GM19468 (cell line): ENCODE data around the gene GIT1.

Experiments
- ATAC-seq: cut with Tn5 transposase; IDR thresholded peaks from one replicate; pipeline ENCODE4 v1.9.1; 2021; ENCODE audit warnings: mild to moderate bottlenecking, moderate library complexity, moderate number of reproducible peaks; ENCODE audit not compliant: unreplicated experiment; ENCODE audit errors: extremely low read depth

Gene GIT1

GRCh38 chr17:29582772-29583171 lies 6.7 kb downstream of the GIT1 start:
- no peak for ATAC-seq

- no peak for ATAC-seq
Measured at GRCh38 chr17:29582254-29582765, 7.1 kb downstream of the GIT1 start.

- no peak for ATAC-seq
Measured at GRCh38 chr17:29581583-29582253, 7.7 kb downstream of the GIT1 start.

GRCh38 chr17:29579866-29580771 lies 9.3 kb downstream of the GIT1 start:
- peak; percentile 56 for ATAC-seq

- ATAC-seq: no peak
Measured at GRCh38 chr17:29578626-29579485, 10.6 kb downstream of the GIT1 start.

- no peak for ATAC-seq
Measured at GRCh38 chr17:29577385-29578211, 11.8 kb downstream of the GIT1 start.

GRCh38 chr17:29577001-29577370 lies 12.5 kb downstream of the GIT1 start:
- no peak for ATAC-seq

- no peak for ATAC-seq
Measured at GRCh38 chr17:29576214-29577000, 13.0 kb downstream of the GIT1 start.

GRCh38 chr17:29575511-29576213 lies 13.8 kb downstream of the GIT1 start:
- no peak for ATAC-seq

GRCh38 chr17:29574732-29575510 lies 14.5 kb downstream of the GIT1 start:
- no peak for ATAC-seq

- ATAC-seq: no peak
Measured at GRCh38 chr17:29573871-29574731, 15.3 kb downstream of the GIT1 start.

GRCh38 chr17:29573558-29573869 lies 15.9 kb downstream of the GIT1 start:
- no peak for ATAC-seq

GRCh38 chr17:29572691-29573557 lies 16.5 kb downstream of the GIT1 start:
- ATAC-seq: no peak

GRCh38 chr17:29571883-29572681 lies 17.4 kb downstream of the GIT1 start:
- no peak for ATAC-seq

- ATAC-seq: no peak
Measured at GRCh38 chr17:29571486-29571882, 18.0 kb downstream of the GIT1 start.
